GM18519 (cell line): ENCODE measurements around the gene PDE3B.
"Not testable (repeated sequence)": the region's sequence is repeated elsewhere in the genome, so short reads cannot be mapped to it uniquely, and the experiment has no call there.

ENCODE experiments used
- ATAC-seq: cut with Tn5 transposase; IDR thresholded peaks from one replicate; pipeline ENCODE4 v1.9.1; 2021; ENCODE audit warnings: mild to moderate bottlenecking, moderate library complexity; ENCODE audit not compliant: unreplicated experiment, low FRiP score

PDE3B gene

GRCh38 chr11:14673421-14673820 is 29.8 kb downstream of the PDE3B start:
- no peak for ATAC-seq

DNA sequence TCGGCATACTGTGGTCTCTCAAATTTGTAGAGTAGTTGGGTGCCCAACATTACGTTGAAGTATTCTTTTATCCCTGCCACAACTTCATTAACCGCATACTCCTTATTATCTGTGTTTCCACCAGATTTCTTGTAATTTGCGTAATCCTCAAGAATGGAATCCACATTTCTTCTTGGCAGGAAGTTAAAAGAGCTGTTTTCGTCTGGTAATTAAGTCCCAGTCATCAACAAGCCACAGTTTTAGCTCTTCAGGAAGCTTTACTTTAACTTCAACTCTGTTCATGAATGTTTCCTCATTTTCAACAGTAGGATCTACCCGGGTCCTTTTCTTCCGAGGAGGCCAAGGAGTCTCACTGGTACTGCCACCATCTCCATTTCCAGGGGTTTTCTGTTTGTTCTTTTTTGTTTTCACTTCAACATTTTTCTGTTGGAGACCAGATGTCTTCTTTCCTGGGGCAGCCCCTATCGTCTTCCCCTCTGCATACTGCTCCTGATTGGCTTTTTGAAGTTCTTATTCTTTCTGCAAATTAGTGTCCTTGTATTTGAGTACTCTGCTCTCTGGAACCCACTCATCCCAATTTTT is 30.3 kb downstream of the PDE3B start:
- ATAC-seq = no peak

DNA sequence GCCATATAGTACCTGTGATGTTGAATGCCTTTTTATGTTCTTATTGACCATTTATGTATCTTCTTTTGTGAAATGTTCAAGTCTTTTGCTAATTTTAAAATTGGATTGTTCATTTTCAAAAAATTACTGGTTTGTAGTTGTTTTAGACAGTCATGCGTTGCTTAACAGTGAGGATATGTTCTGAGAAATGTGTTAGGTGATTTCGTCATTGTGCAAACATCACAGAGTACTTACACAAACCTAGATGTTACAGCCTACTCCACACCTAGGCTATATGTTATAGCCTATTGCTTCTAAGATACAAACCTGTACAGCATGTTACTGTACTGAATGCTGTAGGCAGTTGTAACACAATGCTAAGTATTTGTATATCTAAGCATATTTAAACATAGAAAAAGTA is 32.5 kb downstream of the PDE3B start:
- ATAC-seq = no peak

- ATAC-seq = no peak
Measured at GRCh38 chr11:14677146-14677545, 33.5 kb downstream of the PDE3B start.

DNA sequence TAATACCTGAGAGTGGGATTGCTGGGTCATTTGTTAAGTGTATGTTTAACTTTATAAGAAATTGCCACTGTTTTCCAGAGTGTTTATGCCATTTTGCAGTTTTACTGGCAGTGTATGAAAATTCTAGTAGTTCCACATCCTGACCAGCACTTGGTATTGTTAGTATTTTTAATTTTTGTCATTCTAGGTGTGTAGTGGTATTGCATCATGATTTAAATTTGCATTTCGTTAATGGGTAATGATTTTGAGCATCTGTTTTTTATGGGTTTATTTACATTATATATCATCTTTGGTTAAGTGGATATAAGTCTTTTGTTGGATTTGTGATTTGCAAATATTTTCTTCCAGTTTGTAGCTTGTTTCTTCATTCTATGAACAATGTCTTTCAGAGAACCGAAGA is 34.7 kb downstream of the PDE3B start:
- no peak for ATAC-seq

GRCh38 chr11:14679662-14680061 is 36.1 kb downstream of the PDE3B start:
- ATAC-seq = no peak

DNA sequence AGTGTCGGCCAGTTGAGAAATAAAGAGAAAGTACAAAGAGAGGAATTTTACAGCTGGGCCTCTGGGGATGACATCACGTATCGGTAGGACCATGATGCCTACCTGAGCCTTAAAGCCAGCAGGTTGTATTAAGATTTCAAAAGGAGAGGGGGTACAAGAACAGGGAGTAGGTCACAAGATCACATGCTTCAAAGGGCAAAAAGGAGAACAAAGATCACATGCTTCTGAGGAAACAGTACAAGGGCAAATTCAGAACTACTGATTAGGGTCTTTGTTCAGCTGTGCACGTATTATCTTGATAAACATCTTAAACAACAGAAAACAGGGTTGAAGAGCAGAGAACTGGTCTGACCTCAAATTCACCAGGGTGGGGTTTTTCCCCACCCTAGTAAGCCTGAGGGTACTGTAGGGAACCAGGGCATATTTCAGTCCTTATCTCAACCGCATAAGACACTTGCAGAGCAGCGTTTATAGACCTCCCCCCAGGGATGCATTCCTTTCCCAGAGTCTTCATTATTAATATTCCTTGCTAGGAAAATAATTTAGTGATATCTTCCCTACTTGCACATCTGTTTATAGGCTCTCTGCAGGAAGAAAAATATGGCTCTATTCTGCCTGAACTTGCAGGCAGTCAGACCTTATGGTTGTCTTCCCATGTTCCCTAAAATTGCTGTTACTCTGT is 40.8 kb downstream of the PDE3B start:
- not testable (repeated sequence) for ATAC-seq

DNA sequence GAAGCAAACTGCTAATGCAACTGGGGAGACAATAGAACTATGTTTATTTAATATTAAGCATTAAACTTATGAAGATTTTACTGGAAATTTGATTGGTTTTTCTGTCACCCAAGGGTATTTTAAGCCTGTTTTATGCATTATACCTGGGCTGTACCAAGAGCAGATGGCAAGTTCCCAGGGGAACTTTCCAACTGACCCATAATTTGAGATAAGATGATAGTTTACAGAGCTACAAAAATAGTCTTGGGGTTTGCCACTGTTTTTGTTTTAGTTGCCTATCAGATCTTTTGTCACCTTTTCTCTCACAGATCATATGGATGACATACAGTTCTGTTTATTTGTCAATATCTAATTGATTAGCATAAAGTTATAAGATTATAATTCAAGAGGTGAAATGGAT is 43.9 kb downstream of the PDE3B start:
- ATAC-seq = no peak

- no peak for ATAC-seq
Measured at GRCh38 chr11:14687943-14688627, 44.5 kb downstream of the PDE3B start.

DNA sequence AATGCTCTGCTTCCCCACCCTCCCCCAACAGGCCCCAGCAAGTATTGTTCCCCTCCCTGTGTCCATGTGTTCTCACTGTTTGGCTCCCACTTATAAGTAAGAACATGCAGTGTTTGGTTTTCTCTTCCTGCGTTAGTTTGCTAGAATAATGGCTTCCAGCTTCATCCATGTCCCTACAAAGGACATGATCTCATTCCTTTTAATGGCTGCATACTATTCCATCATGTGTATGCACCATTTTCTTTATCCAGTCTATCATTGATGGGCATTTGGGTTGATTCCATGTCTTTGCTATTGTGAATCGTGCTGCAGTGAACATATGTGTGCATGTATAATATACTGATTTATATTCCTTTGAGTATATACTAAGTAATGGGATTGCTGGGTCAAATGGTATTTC is 52.1 kb downstream of the PDE3B start:
- not testable (repeated sequence) for ATAC-seq

DNA sequence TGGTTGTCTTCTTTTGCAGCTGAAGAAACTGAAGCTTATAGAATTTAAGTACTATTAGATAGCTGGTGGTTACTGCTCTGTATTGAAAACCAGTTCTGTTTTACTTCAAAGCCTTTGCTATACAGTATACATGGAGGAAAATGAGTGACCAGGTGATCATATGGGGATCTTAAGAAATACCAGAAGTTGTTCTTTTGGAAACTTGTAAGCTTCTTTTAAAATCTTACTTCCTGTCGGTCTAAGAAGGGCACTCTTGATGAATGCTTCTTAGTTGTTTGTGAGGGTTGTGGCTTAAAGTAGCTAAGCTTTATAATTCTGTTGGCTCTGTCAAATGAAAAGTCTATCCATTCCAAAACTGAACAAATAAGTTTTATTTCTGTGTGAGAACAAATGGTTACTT is 55.2 kb downstream of the PDE3B start:
- ATAC-seq = no peak

DNA sequence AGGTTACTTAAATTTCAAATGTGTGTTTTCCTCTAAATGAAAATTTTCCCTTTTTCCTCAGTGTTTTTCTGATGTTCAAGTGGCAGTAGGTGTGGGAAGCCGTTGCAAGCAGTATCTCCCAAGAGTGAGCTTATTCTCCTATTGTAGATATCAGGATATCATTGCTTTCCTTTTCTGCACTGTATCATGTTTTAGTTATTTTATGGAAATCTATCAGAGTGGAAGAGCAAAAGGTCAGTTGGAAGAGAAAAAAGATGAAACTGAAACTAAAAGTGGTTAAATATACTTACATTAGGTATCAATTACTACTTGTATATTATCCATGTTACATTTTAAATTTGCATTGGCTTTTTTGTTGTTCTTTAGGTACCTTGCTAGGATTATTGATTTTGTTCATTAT is 57.0 kb downstream of the PDE3B start:
- no peak for ATAC-seq

DNA sequence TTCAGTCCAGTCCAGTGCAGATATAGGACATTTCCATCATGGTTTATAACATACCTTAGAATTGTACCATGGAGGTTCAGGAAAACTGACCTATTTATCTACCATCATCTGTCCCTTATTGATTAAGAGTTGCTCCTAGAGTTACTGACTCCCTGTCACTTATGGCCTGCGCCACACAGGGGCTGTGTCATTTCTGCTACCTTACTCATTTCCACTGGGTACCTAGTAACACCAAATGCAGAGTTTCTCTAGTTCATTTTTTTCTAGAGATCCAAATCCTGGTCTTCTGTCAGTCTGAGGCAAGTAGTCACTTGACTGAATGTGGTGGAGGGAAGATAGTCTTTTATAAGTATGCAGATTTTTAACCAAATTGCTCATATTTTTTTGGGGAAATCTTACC is 59.2 kb downstream of the PDE3B start:
- no peak for ATAC-seq

DNA sequence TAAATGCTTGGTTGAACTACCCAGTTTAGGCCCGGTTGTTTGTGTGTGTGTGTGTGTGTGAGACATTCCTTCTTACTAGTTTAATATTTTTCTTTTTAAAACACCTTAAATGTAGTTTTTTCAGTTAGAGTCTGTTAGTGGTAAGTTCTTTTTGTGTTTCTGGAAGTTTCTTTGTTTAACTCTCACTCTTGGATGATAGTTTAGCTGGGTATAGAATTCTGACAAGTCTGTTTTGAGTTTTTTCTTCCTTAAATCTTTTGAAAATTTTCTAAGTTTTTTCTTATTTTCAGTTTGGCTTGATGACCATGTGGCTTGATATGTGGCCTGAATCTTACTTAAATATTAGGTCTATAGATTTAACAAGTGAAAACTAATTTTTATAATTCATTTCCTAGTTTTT is 60.1 kb downstream of the PDE3B start:
- ATAC-seq = no peak

DNA sequence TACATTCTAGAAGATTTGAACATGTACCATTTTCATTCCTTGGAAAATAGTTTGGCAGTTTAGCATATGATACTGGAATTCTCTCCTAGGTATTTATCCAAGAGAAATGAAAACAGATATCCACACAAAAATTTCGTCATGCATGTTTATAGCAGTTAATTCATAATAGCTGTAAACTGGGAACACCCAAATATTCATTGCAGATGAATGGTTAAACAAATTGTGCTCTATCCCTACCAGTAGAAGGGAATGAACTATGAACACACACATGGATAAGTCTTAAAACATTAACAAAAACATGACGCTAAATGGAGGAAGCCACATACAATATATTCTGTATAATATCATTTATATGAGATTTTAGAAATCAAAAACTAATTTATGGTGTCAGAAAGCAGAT is 61.5 kb downstream of the PDE3B start:
- ATAC-seq = no peak

DNA sequence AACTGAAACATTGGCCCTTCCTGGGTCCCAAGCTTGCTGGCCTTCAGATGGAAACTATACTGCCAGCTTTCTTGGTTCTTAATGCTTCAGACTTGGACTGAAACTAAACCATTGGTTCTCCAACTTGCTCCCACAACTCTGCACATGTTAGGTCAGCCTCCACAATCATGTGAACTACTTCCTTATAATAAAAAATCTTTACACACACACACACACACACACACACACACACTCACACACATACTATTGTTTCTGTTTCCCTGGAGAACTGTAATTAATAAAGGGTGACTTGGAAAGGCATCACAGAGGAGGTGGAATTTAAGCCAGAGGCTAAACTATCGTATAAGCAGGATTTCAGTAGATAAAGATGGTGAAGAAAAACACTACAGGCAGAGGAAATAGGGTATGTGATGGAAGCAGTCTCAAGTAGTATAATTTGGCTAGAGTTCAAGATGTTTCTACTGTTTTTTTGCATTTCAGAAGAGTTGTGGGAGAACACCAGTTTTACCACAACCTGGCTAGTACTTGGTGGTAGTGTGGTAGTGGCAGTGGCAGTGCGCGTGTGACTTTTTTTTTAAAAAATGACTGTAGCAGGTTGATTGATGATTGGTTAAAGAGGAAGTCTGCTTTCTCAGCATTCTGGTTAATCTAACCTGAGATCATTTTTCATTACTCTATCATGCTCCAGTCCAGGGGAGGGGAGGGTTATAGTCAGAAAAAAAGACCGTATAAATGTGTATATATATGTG is 70.1 kb downstream of the PDE3B start:
- ATAC-seq = no peak

DNA sequence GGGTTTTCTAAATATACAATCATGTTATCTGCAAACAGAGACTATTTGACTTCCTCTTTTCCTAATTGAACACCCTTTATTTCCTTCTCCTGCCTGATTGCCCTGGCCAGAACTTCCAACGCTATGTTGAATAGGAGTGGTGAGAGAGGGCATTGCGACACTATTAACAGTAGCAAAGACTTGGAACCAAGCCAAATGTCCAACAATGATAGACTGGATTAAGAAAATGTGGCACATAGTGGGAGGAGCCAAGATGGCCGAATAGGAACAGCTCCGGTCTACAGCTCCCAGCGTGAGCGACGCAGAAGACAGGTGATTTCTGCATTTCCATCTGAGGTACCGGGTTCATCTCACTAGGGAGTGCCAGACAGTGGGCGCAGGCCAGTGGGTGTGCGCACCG is 72.1 kb downstream of the PDE3B start:
- ATAC-seq = not testable (repeated sequence)

DNA sequence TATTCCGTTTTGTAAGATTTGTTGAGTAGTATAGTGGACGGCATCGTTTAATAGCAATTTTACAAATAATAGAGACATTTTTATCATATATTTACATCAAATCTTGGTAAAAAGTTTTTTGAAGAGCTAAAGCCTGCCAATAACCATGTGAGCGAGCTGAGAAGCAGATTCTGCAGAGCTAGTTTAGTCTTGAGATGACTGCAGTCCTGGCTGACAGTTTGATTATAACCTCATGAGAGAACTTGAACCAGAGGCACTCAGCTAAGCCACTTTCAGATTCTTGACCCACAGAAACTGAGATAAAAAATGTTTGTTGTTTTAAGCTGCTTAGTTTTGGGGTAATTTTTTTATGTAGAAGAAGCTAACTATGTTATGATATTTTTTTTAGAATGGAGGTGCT is 78.9 kb downstream of the PDE3B start:
- no peak for ATAC-seq

DNA sequence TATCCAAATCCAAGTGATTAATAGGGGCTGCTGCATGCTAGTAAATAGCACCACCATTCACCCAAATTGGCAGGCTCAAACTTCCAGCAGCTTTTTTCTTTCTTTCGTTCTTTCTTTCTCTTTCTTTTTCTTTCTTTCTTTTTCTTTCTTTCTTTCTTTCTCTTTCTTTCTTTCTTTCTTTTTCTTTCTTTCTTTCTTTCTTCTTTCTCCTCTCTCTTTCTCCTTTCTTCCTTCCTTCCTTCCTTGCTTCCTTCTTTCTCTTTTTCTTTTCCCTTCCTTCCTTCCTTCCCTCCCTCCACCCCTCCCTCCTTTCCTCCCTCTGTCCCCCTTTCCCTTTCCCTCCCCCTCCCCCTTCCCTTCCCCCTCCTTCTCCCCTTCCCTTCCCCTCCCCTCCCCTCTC is 81.5 kb downstream of the PDE3B start:
- no peak for ATAC-seq

GRCh38 chr11:14727215-14727614 is 83.6 kb downstream of the PDE3B start:
- no peak for ATAC-seq

GRCh38 chr11:14727746-14728145 is 84.1 kb downstream of the PDE3B start:
- ATAC-seq = no peak
